GM23248 (cell line): ENCODE results near the gene PIAS1. TPM values are rescaled to one million over a fixed set of nuclear protein-coding genes. Genes with fewer than 3 reads are reported as not detected.

ENCODE experiments used
- DNase-seq: peaks from one replicate; pipeline ENCODE4 v3.0.0-alpha.2; 2015
- H2AFZ ChIP-seq: fragments of 200-600 bp; sonication (generic); 2 replicates; pipeline ENCODE4 v1.6.1; 2016; ENCODE audit warnings: antibody characterized with exemption
- H3F3A ChIP-seq: fragments of 200-600 bp; sonication (generic); 2 replicates; pipeline ENCODE4 v1.6.1; 2016; ENCODE audit warnings: mild to moderate bottlenecking, antibody characterized with exemption, mixed run types; ENCODE audit not compliant: insufficient read depth
- H3K27ac ChIP-seq: fragments of 200-600 bp; sonication (generic); 2 replicates; pipeline ENCODE4 v1.5.1; 2016; ENCODE audit warnings: mild to moderate bottlenecking
- H3K27me3 ChIP-seq: fragments of 200-600 bp; sonication (generic); replicated peaks from 2 replicates; pipeline ENCODE4 v1.6.1; 2016; ENCODE audit warnings: mild to moderate bottlenecking; ENCODE audit not compliant: insufficient read depth
- H3K36me3 ChIP-seq: fragments of 200-600 bp; sonication (generic); 2 replicates; pipeline ENCODE4 v1.6.1; 2016; ENCODE audit warnings: low read depth, mild to moderate bottlenecking
- H3K4me1 ChIP-seq: fragments of 200-600 bp; sonication (generic); 2 replicates; pipeline ENCODE4 v1.6.1; 2016; ENCODE audit warnings: mild to moderate bottlenecking; ENCODE audit not compliant: insufficient read depth
- H3K4me2 ChIP-seq: fragments of 200-600 bp; sonication (generic); one replicate; pipeline ENCODE4 v1.6.1; 2016; ENCODE audit warnings: mild to moderate bottlenecking; ENCODE audit not compliant: unreplicated experiment
- H3K4me3 ChIP-seq: fragments of 200-600 bp; sonication (generic); 2 replicates; pipeline ENCODE4 v1.5.1; 2016; ENCODE audit warnings: mild to moderate bottlenecking
- H3K79me2 ChIP-seq: fragments of 200-600 bp; sonication (generic); 2 replicates; pipeline ENCODE4 v1.6.1; 2016; ENCODE audit warnings: mild to moderate bottlenecking; ENCODE audit not compliant: insufficient read depth
- H3K9ac ChIP-seq: fragments of 200-600 bp; sonication (generic); 2 replicates; pipeline ENCODE4 v1.6.1; 2016; ENCODE audit warnings: mild to moderate bottlenecking
- H3K9me2 ChIP-seq: fragments of 200-600 bp; sonication (generic); 2 replicates; pipeline ENCODE4 v1.6.1; 2016; ENCODE audit warnings: mixed run types, mild to moderate bottlenecking, moderate library complexity; ENCODE audit not compliant: insufficient read depth
- H3K9me3 ChIP-seq: fragments of 200-600 bp; sonication (generic); one replicate; pipeline ENCODE4 v1.6.1; 2017; ENCODE audit warnings: low read depth
- H4K20me1 ChIP-seq: fragments of 200-600 bp; sonication (generic); 2 replicates; pipeline ENCODE4 v1.6.0; 2016; ENCODE audit not compliant: insufficient read depth
- EZH2 ChIP-seq: fragments of 200-600 bp; sonication (generic); IDR thresholded peaks from 2 replicates; pipeline ENCODE4 v1.6.1; 2018; ENCODE audit warnings: antibody characterized with exemption, mild to moderate bottlenecking; ENCODE audit not compliant: insufficient read depth, poor library complexity, severe bottlenecking
- EZH2phosphoT487 ChIP-seq: fragments of 200-600 bp; sonication (generic); IDR thresholded peaks from 2 replicates; pipeline ENCODE4 v1.6.1; 2018; ENCODE audit warnings: antibody characterized with exemption, moderate library complexity, mild to moderate bottlenecking, low read depth; ENCODE audit not compliant: insufficient read depth
- WGBS, 2 experiments: methylation state at CpG; one replicate each; pipeline ENCODE4 v1.1.6; 2015 to 2017; ENCODE audit warnings: low lambda C conversion rate in 2 of 2, low coverage in 1 of 2; ENCODE audit errors: missing lambda C conversion rate in 2 of 2; 5-methylcytosine and 5-hydroxymethylcytosine counted together
- in situ Hi-C: fragments of 300-500 bp; cut with MboI; formaldehyde crosslinking; loops from 2 replicates; pipeline ENCODE4 v1.15.0; 2020
- polyA plus RNA-seq: library from polyadenylated mRNA; unstranded; fragments of >200 nt; fragmentation: Nextera tagmentation; extraction: Ambion mirVana; gene quantifications from 2 replicates; pipeline ENCODE4 v1.2.1, GENCODE V29; 2016
- total RNA-seq: library from RNA; depleted of rRNA; stranded (reverse); fragments of >200 nt; shearing (Covaris generic); gene quantifications from 2 replicates; pipeline ENCODE4 v1.2.3, GENCODE V29; 2014

Gene PIAS1
- total and polyA plus RNA-seq, 2 experiments from 2014 or later, result 14.8 to 34.4 TPM

DNA sequence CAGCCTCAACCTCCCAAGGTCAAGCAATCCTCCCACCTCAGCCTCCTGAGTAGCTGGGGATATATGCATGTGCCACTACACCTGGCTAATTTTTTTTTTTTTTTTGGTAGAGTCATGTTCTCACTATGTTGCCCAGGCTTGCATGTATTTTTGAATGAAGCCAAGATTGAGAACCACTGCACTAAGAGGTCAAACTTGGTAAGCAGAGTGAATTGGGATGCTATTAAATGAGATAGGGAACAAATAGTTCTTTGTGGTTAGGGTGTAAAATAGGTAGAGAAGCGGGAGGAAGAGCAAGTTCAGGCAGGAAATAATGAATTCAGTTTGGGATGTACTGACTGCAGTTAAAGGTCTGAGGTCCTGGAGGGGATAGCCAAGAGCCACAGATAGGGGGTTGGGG, 39.9 kb upstream of the PIAS1 start:
- Histone ChIP-seq H2AFZ (no peak overlapping the region), H3K36me3 (no peaks in the 10 kb centered on the region), H3K27me3 (peaks cover 17% of the 10 kb centered on the region; the same call in 1 of the 2 replicates), H3F3A (no peaks in the 10 kb centered on the region), H3K27ac (no peak overlapping the region), H3K9me2 (no peaks in the 10 kb centered on the region), H3K9me3 (no peaks in the 10 kb centered on the region), H3K4me1 (no peaks in the 10 kb centered on the region), H3K4me3 (no peak overlapping the region), H4K20me1 (no peaks in the 10 kb centered on the region), H3K4me2 (no peak overlapping the region), H3K79me2 (no peaks in the 10 kb centered on the region), H3K9ac (no peak overlapping the region)
- no peak for TF ChIP-seq EZH2
- no peak for TF ChIP-seq EZH2phosphoT487
- in situ Hi-C loops, result no loop called here
- DNase-seq, result no peak
- 58 to 79% methylated on average over 1 of the region's 1 CpG for WGBS, 2 experiments

- H3K27me3 ChIP-seq, result peaks cover 11% of the 10 kb centered on the region; the same call in 1 of the 2 replicates
These were observed 38.9 kb upstream of the PIAS1 start for GRCh38 chr15:68015244-68015643.

GRCh38 chr15:68017201-68017600, 36.9 kb upstream of the PIAS1 start:
- H3K9me2 ChIP-seq, result no peaks in the 10 kb centered on the region
- WGBS, 2 experiments, result 74 to 81% methylated on average over 6 of the region's 6 CpGs
- in situ Hi-C loops, result no loop called here
- no peaks in the 10 kb centered on the region for H3K36me3 ChIP-seq
- H4K20me1 ChIP-seq, result no peaks in the 10 kb centered on the region
- DNase-seq, result no peak
- TF ChIP-seq EZH2phosphoT487, result no peak
- no peak for TF ChIP-seq EZH2
- no peak overlapping the region for H3K4me2 ChIP-seq
- no peaks in the 10 kb centered on the region for H3K9me3 ChIP-seq
- H3K27me3 ChIP-seq, result 0 out of 2 replicates have a peak, but pooled peaks cover 11% of the 10 kb centered on the region
- no peaks in the 10 kb centered on the region for H3F3A ChIP-seq
- H3K27ac ChIP-seq, result no peak overlapping the region
- H3K4me3 ChIP-seq, result no peak overlapping the region
- H2AFZ ChIP-seq, result no peak overlapping the region
- no peaks in the 10 kb centered on the region for H3K4me1 ChIP-seq
- H3K79me2 ChIP-seq, result no peaks in the 10 kb centered on the region
- H3K9ac ChIP-seq, result no peak overlapping the region

More at GRCh38 chr15:68015244-68015643, 38.9 kb upstream of the PIAS1 start:
- Histone ChIP-seq H3K9me2 (no peaks in the 10 kb centered on the region), H3K4me1 (no peaks in the 10 kb centered on the region), H3K79me2 (no peaks in the 10 kb centered on the region), H3K4me2 (no peak overlapping the region), H2AFZ (no peak overlapping the region), H3K27ac (no peak overlapping the region), H3K9me3 (no peaks in the 10 kb centered on the region), H3K36me3 (no peaks in the 10 kb centered on the region), H4K20me1 (no peaks in the 10 kb centered on the region), H3F3A (no peaks in the 10 kb centered on the region), H3K4me3 (no peak overlapping the region), H3K9ac (no peak overlapping the region)
- TF ChIP-seq EZH2phosphoT487, result no peak
- TF ChIP-seq EZH2, result no peak
- in situ Hi-C loops, result no loop called here
- no peak for DNase-seq
- WGBS, 2 experiments, result 48 to 58% methylated on average over 3 of the region's 3 CpGs

DNA sequence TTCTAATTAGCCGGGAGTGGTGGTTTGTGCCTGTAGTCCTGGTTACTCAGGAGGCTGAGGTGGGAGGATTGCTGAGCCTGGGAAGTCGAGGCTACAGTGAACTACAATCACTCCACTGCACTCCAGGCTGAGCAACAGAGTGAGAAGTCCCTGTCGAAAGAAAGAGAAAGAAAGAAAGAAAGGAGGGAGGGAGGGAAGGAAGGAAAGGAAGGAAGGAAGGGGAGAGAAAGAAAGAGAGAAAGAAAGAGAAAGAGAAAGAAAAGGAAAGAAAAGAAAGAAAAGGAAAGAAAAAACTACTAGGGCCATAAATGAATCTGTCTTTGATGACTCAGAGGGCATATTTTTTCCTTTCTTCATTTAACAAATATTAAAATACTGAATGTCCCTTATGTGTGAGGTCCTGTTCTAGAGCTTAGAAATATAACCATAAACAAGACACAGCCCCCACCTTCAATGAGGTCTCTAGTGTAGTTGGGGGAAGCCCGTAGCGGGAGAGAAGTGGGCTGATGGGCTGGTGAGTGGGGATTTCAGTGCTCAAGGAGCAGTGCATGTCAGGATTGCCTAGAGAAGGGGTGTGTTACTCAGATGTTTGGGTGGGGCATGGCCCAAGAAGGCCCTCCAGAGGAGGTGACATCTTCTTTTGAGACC, 35.2 kb upstream of the PIAS1 start:
- Histone ChIP-seq H3K4me3 (no peak overlapping the region), H3K79me2 (no peaks in the 10 kb centered on the region), H3K4me1 (no peaks in the 10 kb centered on the region), H3K9me3 (no peaks in the 10 kb centered on the region), H2AFZ (no peak overlapping the region), H3K4me2 (no peak overlapping the region), H3K9me2 (no peaks in the 10 kb centered on the region), H3F3A (no peaks in the 10 kb centered on the region), H3K36me3 (no peaks in the 10 kb centered on the region), H3K27me3 (0 out of 2 replicates have a peak, but pooled peaks cover 11% of the 10 kb centered on the region), H3K27ac (no peak overlapping the region), H4K20me1 (no peaks in the 10 kb centered on the region), H3K9ac (no peak overlapping the region)
- no peak for DNase-seq
- TF ChIP-seq EZH2phosphoT487 (no peak), EZH2 (no peak)
- whole genome bisulfite sequencing, 2 experiments, result 60 to 63% methylated on average over 5 of the region's 5 CpGs
- in situ Hi-C loops, result no loop called here
